Activated CD4-positive, alpha-beta T cell treated with anti-CD3 and anti-CD28 coated beads for 24 hours (primary cell): ENCODE measurements around the gene NCOR2.

ENCODE experiments used
- DNase-seq, 2 donors: peaks; one replicate each; pipeline ENCODE4 v3.0.0-alpha.2; 2020; ENCODE audit warnings: low read depth in 2 of 2

NCOR2 gene

GRCh38 chr12:124544311-124544970, 23.0 kb downstream of the NCOR2 start:
- DNase-seq = no peak

GRCh38 chr12:124543590-124544310, 23.7 kb downstream of the NCOR2 start:
- DNase-seq = no peak

GRCh38 chr12:124543052-124543589, 24.3 kb downstream of the NCOR2 start:
- no peak for DNase-seq

- no peak for DNase-seq
These were observed 25.1 kb downstream of the NCOR2 start for GRCh38 chr12:124542021-124542949.

GRCh38 chr12:124541322-124541721, 26.1 kb downstream of the NCOR2 start:
- no peak for DNase-seq

- no peak for DNase-seq
These were observed 28.0 kb downstream of the NCOR2 start for GRCh38 chr12:124539084-124540041.

GRCh38 chr12:124538194-124539082, 29.0 kb downstream of the NCOR2 start:
- DNase-seq = no peak

GRCh38 chr12:124537525-124538193, 29.8 kb downstream of the NCOR2 start:
- no peak for DNase-seq

GRCh38 chr12:124536641-124537040, 30.8 kb downstream of the NCOR2 start:
- DNase-seq = no peak

- no peak for DNase-seq
These were observed 32.4 kb downstream of the NCOR2 start for GRCh38 chr12:124534776-124535740.

GRCh38 chr12:124533456-124533855, 34.0 kb downstream of the NCOR2 start:
- DNase-seq = no peak

- DNase-seq = no peak
These were observed 34.4 kb downstream of the NCOR2 start for GRCh38 chr12:124532967-124533366.

GRCh38 chr12:124532331-124532750, 35.1 kb downstream of the NCOR2 start:
- no peak for DNase-seq

- DNase-seq = no peak
These were observed 35.5 kb downstream of the NCOR2 start for GRCh38 chr12:124531906-124532305.

- DNase-seq = no peak
These were observed 36.1 kb downstream of the NCOR2 start for GRCh38 chr12:124531281-124531745.

GRCh38 chr12:124530637-124531263, 36.7 kb downstream of the NCOR2 start:
- DNase-seq = no peak

GRCh38 chr12:124529565-124530276, 37.7 kb downstream of the NCOR2 start:
- no peak for DNase-seq
